GM18870 (cell line): Measurements from ENCODE around the gene P2RX6.

Experiments used
- ATAC-seq: cut with Tn5 transposase; IDR thresholded peaks from one replicate; pipeline ENCODE4 v1.9.1; 2021; ENCODE audit warnings: moderate library complexity; ENCODE audit not compliant: unreplicated experiment

The P2RX6 gene

GRCh38 chr22:21010426-21011113 is 4.4 kb upstream of the P2RX6 start:
- ATAC-seq = no peak

GRCh38 chr22:21012446-21013407 is 2.2 kb upstream of the P2RX6 start:
- no peak for ATAC-seq

- ATAC-seq = no peak
These were observed 1.2 kb upstream of the P2RX6 start for GRCh38 chr22:21013657-21014201.

GRCh38 chr22:21014202-21014725 is 701 bp upstream of the P2RX6 start:
- ATAC-seq = peak; percentile 69

GRCh38 chr22:21015466-21016006 is 571 bp downstream of the P2RX6 start:
- no peak for ATAC-seq

GRCh38 chr22:21016644-21017420 is 1.9 kb downstream of the P2RX6 start:
- no peak for ATAC-seq

GRCh38 chr22:21018314-21018713 is 3.3 kb downstream of the P2RX6 start:
- ATAC-seq = no peak

- ATAC-seq = no peak
These were observed 6.0 kb downstream of the P2RX6 start for GRCh38 chr22:21020802-21021429.

GRCh38 chr22:21022507-21022906 is 7.5 kb downstream of the P2RX6 start:
- ATAC-seq = no peak

- ATAC-seq = no peak
These were observed 8.1 kb downstream of the P2RX6 start for GRCh38 chr22:21022955-21023614.

GRCh38 chr22:21025266-21025665 is 10.3 kb downstream of the P2RX6 start:
- ATAC-seq = no peak

- ATAC-seq = no peak
These were observed 11.1 kb downstream of the P2RX6 start for GRCh38 chr22:21025763-21026755.

GRCh38 chr22:21026783-21027692 is 12.1 kb downstream of the P2RX6 start:
- ATAC-seq = no peak

- ATAC-seq = no peak
These were observed 13.6 kb downstream of the P2RX6 start for GRCh38 chr22:21028277-21029251.

GRCh38 chr22:21029486-21030025 is 14.6 kb downstream of the P2RX6 start:
- no peak for ATAC-seq

- no peak for ATAC-seq
These were observed 15.1 kb downstream of the P2RX6 start for GRCh38 chr22:21030032-21030431.
